Occipital lobe (tissue), 2 donors: Measurements from ENCODE around the gene KCNE2. TPM values are rescaled to one million over a fixed set of nuclear protein-coding genes. Genes with fewer than 3 reads are reported as not detected.
A peak's percentile ranks its signal among the peaks of the same experiment; 100 is the strongest.

Source experiments
- DNase-seq: peaks from one replicate; lab custom pipeline; 2025; lab: John Stamatoyannopoulos, UW
- total RNA-seq: library from RNA; depleted of rRNA; stranded (reverse); fragments of >200 nt; gene quantifications from one replicate; pipeline ENCODE4 v1.2.3, GENCODE V29; 2014

The KCNE2 gene
- not detected for total RNA-seq

DNA sequence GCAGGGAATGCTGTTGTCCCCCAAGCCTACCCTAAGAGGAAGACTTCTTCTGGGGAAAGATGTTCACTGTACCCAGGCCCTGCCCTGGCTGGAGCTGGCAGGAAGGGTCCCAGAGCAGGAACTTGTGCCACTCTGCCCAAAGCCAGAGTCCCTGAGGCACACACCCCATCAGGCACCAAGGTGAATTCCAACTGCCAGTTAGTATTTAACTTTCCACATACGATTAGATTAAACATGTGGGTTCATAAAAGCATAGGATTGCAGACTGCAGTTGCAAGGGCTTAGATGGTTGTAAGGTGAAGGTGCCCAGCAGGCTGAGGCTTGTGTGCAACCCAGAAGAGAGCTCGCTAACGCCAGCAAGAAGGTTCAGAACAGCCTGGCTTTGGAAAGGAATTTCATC lies at the start of gene KCNE2:
KCNE2 (plus strand) TSS at position 274 of the 400 bp plus-strand sequence. CDS start 6,473 bp downstream, outside the sequence.
- no peak for DNase-seq

GRCh38 chr21:34319585-34319984 lies 44.2 kb upstream of the KCNE2 start:
- DNase-seq: no peak

DNA sequence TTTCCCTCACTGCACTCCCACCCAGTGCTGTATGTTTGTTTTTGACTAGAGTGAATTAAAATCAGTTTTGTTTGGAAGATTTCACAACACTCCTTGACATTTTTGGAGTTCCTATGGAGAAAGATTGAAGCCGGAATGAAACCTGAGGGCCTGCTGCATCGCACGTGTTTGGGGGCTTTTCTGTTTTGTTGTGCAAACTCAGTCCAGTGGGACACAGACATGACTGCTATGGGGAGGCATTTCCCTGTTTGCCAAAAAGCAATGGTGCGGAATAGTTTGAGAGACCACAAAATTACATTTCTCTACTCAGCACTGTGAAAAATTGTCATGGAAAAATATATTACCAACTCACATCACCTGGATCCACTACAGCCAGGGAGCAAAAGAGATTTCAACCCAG lies 43.8 kb upstream of the KCNE2 start:
- DNase-seq: no peak

DNA sequence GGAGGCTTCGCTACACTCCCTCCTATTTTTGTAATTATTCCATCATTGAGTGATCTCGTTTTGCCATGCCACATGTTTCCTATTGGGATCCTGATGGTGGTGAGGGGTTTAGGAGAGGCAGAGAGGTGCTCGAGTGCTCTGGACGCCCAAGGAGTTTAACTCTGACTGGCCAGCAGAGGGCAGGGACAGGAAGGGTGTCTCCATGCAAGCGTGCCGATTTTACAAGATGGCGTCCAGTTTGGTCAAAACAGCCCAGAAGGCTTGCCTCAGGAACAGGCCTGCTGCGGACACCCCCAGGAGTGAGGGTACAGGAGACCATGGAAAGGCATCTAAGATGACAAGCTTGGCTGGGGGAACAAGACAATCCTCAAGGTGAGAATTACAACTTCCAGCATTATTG lies 33.8 kb upstream of the KCNE2 start:
- DNase-seq: no peak

- DNase-seq: no peak
Measured at GRCh38 chr21:34331726-34332125, 32.1 kb upstream of the KCNE2 start.

DNA sequence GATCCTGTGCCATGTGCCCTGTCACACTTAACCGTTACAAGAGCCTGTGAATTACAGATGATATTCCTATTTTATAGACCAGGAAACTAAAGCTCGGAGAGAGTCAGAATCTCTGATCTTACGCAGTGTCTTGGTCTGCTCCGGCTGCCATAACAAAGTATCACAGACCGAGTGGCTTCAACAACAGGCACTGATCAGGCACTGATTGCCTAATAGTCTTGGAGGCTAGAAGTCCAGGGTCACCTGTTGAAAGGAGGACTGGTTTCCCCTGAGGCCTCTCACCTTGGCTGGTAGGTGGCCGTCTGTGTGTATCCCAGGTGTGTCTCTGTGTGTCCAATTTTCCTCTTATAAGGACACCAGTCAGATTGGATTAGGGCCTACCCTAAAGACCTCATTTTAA lies 31.5 kb upstream of the KCNE2 start:
- no peak for DNase-seq

GRCh38 chr21:34333121-34333739 lies 30.6 kb upstream of the KCNE2 start:
- DNase-seq: no peak

DNA sequence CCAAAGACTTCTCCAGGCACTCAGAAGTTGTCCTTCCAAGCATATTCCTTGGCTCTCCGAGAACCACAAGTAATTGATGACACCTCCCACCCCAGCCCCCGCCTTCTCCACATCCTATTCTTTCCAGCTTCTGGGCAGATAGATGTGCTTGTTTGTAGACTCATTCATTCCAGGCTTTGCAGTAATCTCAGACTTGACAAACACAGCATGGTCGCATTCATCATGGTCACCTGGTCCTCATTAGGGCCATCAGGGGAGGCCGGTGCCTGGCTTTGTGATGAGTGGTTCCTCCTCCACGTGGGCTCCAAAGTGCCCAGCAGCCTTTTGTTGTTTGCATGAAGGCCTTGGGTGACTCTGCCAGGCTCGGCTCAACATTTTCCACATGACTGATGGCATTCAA lies 28.5 kb upstream of the KCNE2 start:
- no peak for DNase-seq

GRCh38 chr21:34336245-34336644 lies 27.6 kb upstream of the KCNE2 start:
- no peak for DNase-seq

- DNase-seq: no peak
Measured at GRCh38 chr21:34336756-34337391, 26.9 kb upstream of the KCNE2 start.

DNA sequence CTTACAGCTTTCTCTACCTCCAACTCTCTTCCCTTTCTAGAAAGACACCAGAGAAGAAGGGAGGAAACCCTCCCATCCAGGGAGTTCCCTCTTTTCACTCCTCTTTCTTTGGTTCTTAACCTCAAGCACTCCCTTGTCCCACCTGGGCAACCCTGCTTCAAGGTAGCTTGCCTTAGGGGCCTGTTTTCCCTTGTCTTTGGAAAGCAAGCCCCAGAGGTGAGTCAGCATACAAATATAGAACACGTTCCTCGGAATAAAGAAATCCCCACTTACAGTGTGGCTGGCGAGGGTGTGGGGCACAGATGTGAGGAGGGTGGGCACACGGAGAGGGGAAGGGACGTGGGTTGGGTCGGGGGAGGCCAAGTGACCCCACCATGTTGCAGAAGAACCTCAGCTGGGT lies 26.1 kb upstream of the KCNE2 start:
- DNase-seq: no peak

DNA sequence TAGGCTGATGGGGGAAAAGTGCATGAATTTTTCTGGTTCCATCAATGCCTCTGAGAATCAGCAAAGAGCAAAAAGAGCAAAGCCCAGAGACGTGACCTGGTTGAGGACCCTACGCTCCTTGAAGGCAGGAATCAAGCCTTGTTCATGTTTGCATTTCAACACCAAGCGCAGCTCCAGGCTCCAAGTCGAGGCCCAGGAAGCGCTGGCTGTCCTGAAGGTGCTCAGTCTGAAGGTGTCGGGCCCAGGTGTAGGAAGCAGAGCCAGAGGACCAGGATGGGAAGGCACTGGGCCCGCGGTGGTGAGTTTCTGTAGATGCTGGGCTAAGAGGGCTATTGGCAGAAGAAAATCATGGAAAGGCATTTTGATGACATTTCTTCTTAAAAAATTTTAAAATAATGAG lies 25.6 kb upstream of the KCNE2 start:
- DNase-seq: no peak

DNA sequence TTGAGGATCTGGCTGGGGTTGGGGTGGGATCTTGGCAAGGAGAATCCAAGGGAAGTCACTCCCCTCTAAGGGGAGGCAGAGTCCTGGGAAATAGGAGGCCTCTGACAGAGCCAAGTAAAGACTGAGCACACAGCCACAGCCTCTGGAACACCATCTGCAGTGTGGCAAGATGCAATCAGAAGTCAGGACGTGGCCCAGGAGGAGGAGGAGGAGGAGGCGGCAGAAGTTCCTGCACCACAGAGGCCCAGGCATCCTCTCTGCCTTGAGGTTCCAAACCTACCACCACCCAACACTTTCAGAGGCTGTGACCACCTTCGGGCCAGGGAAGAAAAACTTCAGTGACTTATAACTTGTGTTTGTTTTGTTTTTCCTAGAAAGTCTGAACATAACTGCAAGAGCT lies 23.7 kb upstream of the KCNE2 start:
- DNase-seq: no peak

DNA sequence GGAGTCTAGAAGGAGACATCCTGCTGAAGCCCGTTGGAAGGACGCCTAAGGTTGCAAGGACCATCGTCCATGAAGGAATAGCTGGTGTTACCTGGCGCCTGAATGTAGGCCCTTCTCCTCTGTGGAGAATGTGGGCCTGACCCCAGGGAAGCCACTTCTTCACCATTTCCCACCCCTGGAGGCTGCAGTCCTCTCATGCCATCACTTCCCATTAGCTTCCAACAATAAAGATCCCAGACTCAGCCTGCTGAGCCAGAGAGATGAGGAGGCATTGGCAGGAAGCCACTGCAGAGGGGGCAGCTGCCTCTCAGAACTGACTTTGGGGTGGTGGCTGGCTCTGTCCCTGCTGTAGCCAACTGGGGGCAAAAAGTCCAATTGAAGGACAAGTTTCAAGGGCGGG lies 21.3 kb upstream of the KCNE2 start:
- DNase-seq: no peak

DNA sequence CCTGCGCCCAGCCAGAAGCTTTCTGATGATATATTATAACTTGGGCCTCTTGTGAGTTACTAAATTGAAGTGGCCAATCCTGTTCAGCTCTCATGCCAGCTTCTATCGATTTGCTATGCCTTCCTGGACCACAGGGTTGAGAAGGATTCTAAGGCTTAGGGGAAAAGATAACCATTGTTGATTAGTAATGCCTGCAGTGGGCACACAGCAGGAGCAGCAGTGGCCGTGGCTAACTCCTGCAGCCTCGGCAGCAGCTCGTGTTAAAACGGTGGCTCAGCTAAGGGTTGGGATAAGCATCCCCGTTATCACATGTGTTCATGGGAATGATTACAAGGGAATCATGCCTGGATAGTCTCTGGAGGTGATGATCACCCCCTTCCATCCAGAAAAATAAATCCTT lies 20.5 kb upstream of the KCNE2 start:
- no peak for DNase-seq

GRCh38 chr21:34343838-34344381 lies 19.9 kb upstream of the KCNE2 start:
- no peak for DNase-seq

GRCh38 chr21:34344584-34344983 lies 19.2 kb upstream of the KCNE2 start:
- no peak for DNase-seq

- DNase-seq: no peak
Measured at GRCh38 chr21:34345091-34345871, 18.5 kb upstream of the KCNE2 start.

DNA sequence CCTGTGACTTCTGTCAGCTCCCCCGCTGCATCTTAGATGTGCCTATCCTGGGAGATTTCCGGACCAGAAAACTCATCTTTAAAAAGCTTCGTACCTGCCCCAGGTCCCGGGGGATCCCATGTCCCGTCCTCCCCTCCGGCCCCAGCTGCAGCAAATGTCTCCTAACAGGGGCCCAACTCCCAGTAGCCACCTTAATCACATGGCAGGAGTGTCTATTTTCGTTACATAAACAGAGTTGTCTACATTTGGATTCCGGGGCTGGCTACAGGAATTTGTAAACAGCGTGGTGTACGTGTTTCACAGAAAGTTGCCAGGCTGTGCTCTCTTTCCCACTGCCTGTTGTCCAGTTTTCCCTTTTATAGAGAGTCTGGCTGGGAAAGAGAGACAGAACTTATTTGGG lies 17.9 kb upstream of the KCNE2 start:
- no peak for DNase-seq

DNA sequence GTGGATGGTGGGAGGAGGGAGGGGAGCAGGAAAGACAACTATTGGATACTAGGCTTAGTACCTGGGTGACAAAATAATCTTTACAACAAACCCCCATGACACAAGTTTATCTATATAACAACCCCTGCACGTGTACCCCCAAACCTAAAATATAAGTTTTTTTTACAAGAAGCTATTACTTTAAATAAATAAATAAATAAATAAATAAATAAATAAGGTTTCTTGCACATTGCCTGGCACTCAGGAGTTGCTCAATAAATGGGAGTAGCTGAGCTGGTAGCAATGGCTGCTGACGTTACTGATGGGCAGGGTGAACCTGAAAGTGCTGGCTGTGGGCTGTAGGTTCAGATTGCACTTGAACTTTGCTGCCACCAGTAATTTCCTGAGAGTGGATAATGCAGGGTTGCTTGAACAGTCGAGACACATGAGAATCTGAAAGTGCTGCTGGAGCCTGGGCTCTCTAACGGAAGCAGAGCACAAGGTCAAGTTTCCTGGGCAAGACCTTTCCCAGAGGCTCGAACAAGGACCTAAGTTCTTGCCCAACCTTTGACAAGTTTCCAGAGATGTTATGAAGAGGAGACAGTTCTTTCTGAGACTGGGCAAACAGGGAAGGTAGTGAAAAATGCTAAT lies 14.8 kb upstream of the KCNE2 start:
- DNase-seq: no peak

GRCh38 chr21:34351786-34352241 lies 12.0 kb upstream of the KCNE2 start:
- DNase-seq: peak; percentile 22

- DNase-seq: no peak
Measured at GRCh38 chr21:34352556-34352955, 11.2 kb upstream of the KCNE2 start.
